Cardiac fibroblast (primary cell): ENCODE measurements around the gene ARID4A.

Source experiments
- DNase-seq, 2 donors: peaks; one replicate each; pipeline versions ENCODE4 v3.0.0 to v3.0.0-alpha.2; 2010; ENCODE audit warnings: low read depth in 2 of 2
- H3K4me3 ChIP-seq, 2 donors: replicated peaks in 1 of 2; 1 replicate in 1 of 2; 2 replicates in 1 of 2; pipeline ENCODE4 v1.5.1; 2011; ENCODE audit warnings: low read depth in 2 of 2, low read length in 2 of 2, mild to moderate bottlenecking in 2 of 2, moderate library complexity in 1 of 2
- CTCF ChIP-seq: IDR thresholded peaks from one replicate; pipeline ENCODE4 v1.5.1; 2011; ENCODE audit warnings: low read depth, mild to moderate bottlenecking, low read length, inconsistent platforms

ARID4A gene

GRCh38 chr14:58395812-58396788 is 97.7 kb downstream of the ARID4A start, which contains the start of gene TOMM20L:
TSS of gene TOMM20L (plus strand) at chr14:58395930. CDS start at chr14:58395958, 28 bp downstream.
- peak; percentile 25 for TF ChIP-seq CTCF
- peak within 1 kb of the TSS; percentile 42 to 49 for H3K4me3 ChIP-seq
- DNase-seq: peak; percentile 62 to 71

- H3K4me3 ChIP-seq: no peak overlapping the region
- no peak for TF ChIP-seq CTCF
- DNase-seq: no peak
Measured at GRCh38 chr14:58397156-58397555, 98.8 kb downstream of the ARID4A start.

- TF ChIP-seq CTCF: no peak
- DNase-seq: no peak
- no peak overlapping the region for H3K4me3 ChIP-seq
Measured at GRCh38 chr14:58398495-58398894, 100.1 kb downstream of the ARID4A start.

- no peak for DNase-seq
- TF ChIP-seq CTCF: no peak
- H3K4me3 ChIP-seq: no peak overlapping the region
Measured at GRCh38 chr14:58398895-58399294, 100.5 kb downstream of the ARID4A start.

- no peak overlapping the region for H3K4me3 ChIP-seq
- DNase-seq: no peak
- no peak for TF ChIP-seq CTCF
Measured at GRCh38 chr14:58401587-58401986, 103.2 kb downstream of the ARID4A start.

- no peak for TF ChIP-seq CTCF
- H3K4me3 ChIP-seq: no peak overlapping the region
- DNase-seq: no peak
Measured at GRCh38 chr14:58408681-58409215, 110.4 kb downstream of the ARID4A start.
